ENCODE measurements around the gene DLEC1. TPM values are rescaled to one million over a fixed set of nuclear protein-coding genes. Genes with fewer than 3 reads are reported as not detected.

DLEC1 gene
- total and polyA plus RNA-seq, 9 of the 15 experiments (the other 6 are each of a cell fraction or from before 2014, with no cell fraction given) = 0.07 to 0.08 TPM; not detected in 7

- no peak for TF ChIP-seq ZNF280A (IDR thresholded peaks at IDR 0.05; ENCODE audit: low read depth, partially characterized antibody)
These were observed 56.0 kb downstream of the DLEC1 start (continued) for GRCh38 chr3:38094999-38095398.

DNA sequence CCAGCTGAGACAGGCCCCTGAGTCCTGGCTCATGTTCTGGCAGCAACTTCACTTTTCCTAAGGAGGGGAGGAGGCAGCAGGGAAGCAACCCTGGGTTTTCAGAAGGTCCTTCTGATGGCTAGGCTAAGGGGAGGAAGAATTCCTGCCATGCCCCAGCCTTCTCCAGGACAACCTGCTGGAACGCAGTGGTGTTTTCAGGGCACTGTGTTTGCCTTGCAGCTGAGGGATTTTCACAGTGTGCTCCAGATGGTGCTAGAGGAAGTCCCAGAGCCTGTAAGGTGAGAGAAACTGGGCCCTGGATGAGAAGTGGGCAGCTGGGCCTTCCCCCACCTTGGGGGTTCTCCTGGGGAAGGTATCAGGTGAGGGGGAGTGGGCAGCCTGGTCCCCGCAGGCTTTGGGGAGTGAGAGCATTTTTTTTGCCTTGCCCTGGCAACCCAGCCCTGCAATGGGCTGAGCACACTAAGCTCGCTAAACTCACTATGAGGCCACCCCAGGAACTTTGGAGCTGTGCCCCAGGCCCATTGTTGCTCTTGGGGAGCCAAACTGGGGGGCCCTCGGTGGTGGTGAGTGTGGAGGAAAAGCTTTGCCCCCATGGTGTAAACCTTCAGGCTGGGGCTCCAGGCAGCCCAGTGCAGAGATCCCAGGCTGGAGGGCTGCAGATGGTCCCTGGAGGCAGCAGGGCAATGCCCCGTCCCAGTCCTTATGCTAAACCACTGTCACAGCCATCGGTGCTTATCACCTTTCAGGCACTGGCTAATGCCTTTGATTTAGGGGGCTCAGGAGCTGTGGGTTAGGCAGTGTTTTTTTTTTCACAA lies 56.9 kb downstream of the DLEC1 start:
- 0% methylated on average over 6 of the region's 6 CpGs for WGBS (ENCODE audit: insufficient coverage, low coverage, missing lambda C conversion rate)
- POLR2A ChIA-PET = interaction anchor here (0.6 to 1.0 kb wide), 6 partner anchors 16 to 376 kb away, joined by 3 to 4 read pairs (median 3); no protein-coding TSS in a partner anchor
- TF ChIP-seq ZFPM2 (CRISPR knock-in tag; IDR thresholded peaks at IDR 0.05) (no peak), ZNF407 (IDR thresholded peaks at IDR 0.05; ENCODE audit: low read depth) (no peak)
- intact Hi-C loops (cut with micrococcal nuclease) (no loop called here), in situ Hi-C loops (cut with MboI) (no loop called here)
- Histone ChIP-seq H3K27ac (ENCODE audit: extremely low read depth, low read depth, low read length) (no peak overlapping the region), H2AFZ (ENCODE audit: low read depth, low read length) (no peak overlapping the region), H3K9me3 (replicated peaks; ENCODE audit: control insufficient read depth, insufficient read depth, low read depth, low read length) (no peaks in the 10 kb centered on the region), H3K9ac (ENCODE audit: insufficient read depth in 1 of 2, low read depth in 2 of 2, low read length in 2 of 2) (no peak overlapping the region), H3K36me3 (ENCODE audit: control insufficient read depth, insufficient read depth, low read length) (no peaks in the 10 kb centered on the region), H3K4me3 (no peak overlapping the region), H3K9me1 (ENCODE audit: control insufficient read depth, insufficient read depth, low read length) (no peaks in the 10 kb centered on the region), H3K4me1 (replicated peaks in 1 of 2; ENCODE audit: control insufficient read depth in 2 of 2, insufficient read depth in 2 of 2, low read length in 2 of 2) (no peaks in the 10 kb centered on the region), H4K20me1 (replicated peaks; ENCODE audit: control insufficient read depth, insufficient read depth, low read length) (no peaks in the 10 kb centered on the region), H3K4me2 (ENCODE audit: insufficient read depth, low read length) (no peak overlapping the region), H3K27me3 (ENCODE audit: control insufficient read depth in 2 of 2, insufficient read depth in 2 of 2, low read length in 2 of 2) (peaks cover 64 to 76% of the 10 kb centered on the region in 2 experiments), H3K79me2 (ENCODE audit: control insufficient read depth, insufficient read depth, low read length) (no peaks in the 10 kb centered on the region)
- ATAC-seq (no peak), DNase-seq (ENCODE audit: extremely low read depth in 1 of 4, low spot score in 3 of 4) (no peak), FAIRE-seq (no peak)
- BruUV-seq (replicated peaks) = no TSS peak
- CTCF ChIA-PET (ENCODE audit: low intra/inter-chr PET ratio) = no interaction called here
